MM.1S (cell line): ENCODE measurements around the gene SPHK2.

Experiments used
- EZH2 ChIP-seq: fragments of 300-600 bp; sonication (generic); optimal IDR thresholded peaks from 2 replicates; pipeline ENCODE3; 2017; ENCODE audit warnings: low read depth, mild to moderate bottlenecking, antibody characterized with exemption, low read length, mixed read lengths
- EZH2phosphoT487 ChIP-seq: fragments of 300-600 bp; sonication (generic); IDR thresholded peaks from 2 replicates; pipeline ENCODE4 v1.6.1; 2018; ENCODE audit warnings: antibody characterized with exemption, low read length
- TF ChIP-seq, protein P1 (sequence below): fragments of 300-600 bp; sonication (generic); IDR thresholded peaks from 2 replicates; pipeline ENCODE4 v1.5.1; 2016; ENCODE audit warnings: antibody characterized with exemption, low read length, mixed read lengths

DNA sequence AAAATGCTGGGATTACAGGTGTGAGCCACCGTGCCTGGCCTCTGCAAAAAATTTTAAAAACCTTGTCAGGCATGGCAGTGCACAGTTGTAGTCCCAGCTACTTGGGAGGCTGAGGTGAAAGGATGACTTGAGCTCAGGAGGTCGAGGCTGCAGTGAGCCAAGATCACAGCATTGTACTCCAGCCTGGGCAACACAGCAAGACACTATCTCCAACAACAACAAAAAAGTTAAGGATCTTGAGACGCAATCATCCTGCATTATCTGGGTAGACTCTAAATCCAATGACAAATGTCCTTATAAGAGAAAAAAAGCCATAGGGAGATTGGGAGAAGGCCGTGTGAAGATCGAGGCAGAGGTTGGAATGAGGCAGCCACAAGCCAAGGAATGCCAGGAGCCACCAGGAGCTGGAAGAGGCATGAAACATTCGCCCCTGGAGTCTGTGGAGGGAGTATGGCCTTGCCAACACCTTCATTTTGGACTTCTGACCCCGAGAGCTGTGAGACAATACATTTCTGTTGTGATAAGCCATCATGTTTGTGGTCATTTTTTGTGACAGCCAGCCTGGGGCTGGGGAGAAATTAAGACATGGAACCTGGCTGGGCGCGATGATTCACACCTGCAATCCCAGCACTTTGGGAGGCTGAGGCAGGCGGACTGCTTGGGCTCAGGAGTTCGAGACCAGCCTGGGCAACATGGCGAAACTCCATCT lies 31.8 kb downstream of the SPHK2 start:
- TF ChIP-seq, protein P1, sequence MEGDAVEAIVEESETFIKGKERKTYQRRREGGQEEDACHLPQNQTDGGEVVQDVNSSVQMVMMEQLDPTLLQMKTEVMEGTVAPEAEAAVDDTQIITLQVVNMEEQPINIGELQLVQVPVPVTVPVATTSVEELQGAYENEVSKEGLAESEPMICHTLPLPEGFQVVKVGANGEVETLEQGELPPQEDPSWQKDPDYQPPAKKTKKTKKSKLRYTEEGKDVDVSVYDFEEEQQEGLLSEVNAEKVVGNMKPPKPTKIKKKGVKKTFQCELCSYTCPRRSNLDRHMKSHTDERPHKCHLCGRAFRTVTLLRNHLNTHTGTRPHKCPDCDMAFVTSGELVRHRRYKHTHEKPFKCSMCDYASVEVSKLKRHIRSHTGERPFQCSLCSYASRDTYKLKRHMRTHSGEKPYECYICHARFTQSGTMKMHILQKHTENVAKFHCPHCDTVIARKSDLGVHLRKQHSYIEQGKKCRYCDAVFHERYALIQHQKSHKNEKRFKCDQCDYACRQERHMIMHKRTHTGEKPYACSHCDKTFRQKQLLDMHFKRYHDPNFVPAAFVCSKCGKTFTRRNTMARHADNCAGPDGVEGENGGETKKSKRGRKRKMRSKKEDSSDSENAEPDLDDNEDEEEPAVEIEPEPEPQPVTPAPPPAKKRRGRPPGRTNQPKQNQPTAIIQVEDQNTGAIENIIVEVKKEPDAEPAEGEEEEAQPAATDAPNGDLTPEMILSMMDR, result no peak
- TF ChIP-seq EZH2 (no peak), EZH2phosphoT487 (no peak)
